Epithelial cell of proximal tubule (primary cell): ENCODE results near the gene CLIC3. TPM values are rescaled to one million over a fixed set of nuclear protein-coding genes. Genes with fewer than 3 reads are reported as not detected.

ENCODE experiments used
- DNase-seq: peaks from one replicate; pipeline ENCODE4 v3.0.0-alpha.2; 2011; ENCODE audit warnings: low read depth
- H3K4me3 ChIP-seq: 2 replicates; pipeline ENCODE4 v1.5.1; 2011; ENCODE audit warnings: low read depth, mild to moderate bottlenecking, low read length
- CTCF ChIP-seq: conservative IDR thresholded peaks from 2 replicates; pipeline ENCODE4 v1.5.1; 2012; ENCODE audit warnings: low read depth, mild to moderate bottlenecking, low read length
- total RNA-seq: library from RNA; depleted of rRNA; stranded (reverse); fragments of >200 nt; gene quantifications from 2 replicates; pipeline ENCODE4 v1.2.3, GENCODE V29; 2015

The CLIC3 gene
- total RNA-seq, 1 donor from 2014 or later: 2.4 TPM

GRCh38 chr9:137015976-137016375 is 19.6 kb upstream of the CLIC3 start:
- H3K4me3 ChIP-seq: no peak overlapping the region
- TF ChIP-seq CTCF: no peak
- no peak for DNase-seq

GRCh38 chr9:137015540-137015930 is 19.2 kb upstream of the CLIC3 start:
- DNase-seq: no peak
- no peak overlapping the region for H3K4me3 ChIP-seq
- TF ChIP-seq CTCF: no peak

GRCh38 chr9:137014776-137015539 is 18.6 kb upstream of the CLIC3 start:
- H3K4me3 ChIP-seq: no peak overlapping the region
- no peak for DNase-seq
- TF ChIP-seq CTCF: no peak

GRCh38 chr9:137014166-137014565 is 17.8 kb upstream of the CLIC3 start:
- H3K4me3 ChIP-seq: no peak overlapping the region
- DNase-seq: no peak

GRCh38 chr9:137013571-137013940 is 17.2 kb upstream of the CLIC3 start:
- H3K4me3 ChIP-seq: no peak overlapping the region
- no peak for DNase-seq
- no peak for TF ChIP-seq CTCF

More at GRCh38 chr9:137014166-137014565, 17.8 kb upstream of the CLIC3 start:
- no peak for TF ChIP-seq CTCF

- no peak for TF ChIP-seq CTCF
- no peak for DNase-seq
- H3K4me3 ChIP-seq: no peak overlapping the region
These were observed 16.6 kb upstream of the CLIC3 start for GRCh38 chr9:137012694-137013570.
